Measurements from ENCODE around the gene PIGU. TPM values are rescaled to one million over a fixed set of nuclear protein-coding genes. Genes with fewer than 3 reads are reported as not detected.
"Not testable (repeated sequence)": the region's sequence is repeated elsewhere in the genome, so short reads cannot be mapped to it uniquely, and the experiment has no call there.

Gene PIGU
- 32.1 and 38.2 TPM in 2 replicates for total RNA-seq (2014; rRNA removed; shearing (Covaris generic))
- polyA plus RNA-seq (2015; cell fraction: cytosol; rRNA removed), result 48.0 and 49.1 TPM in 2 replicates
- 12.3 and 19.0 TPM in 2 replicates for polyA plus RNA-seq (2015; cell fraction: nucleus; rRNA removed)

DNA sequence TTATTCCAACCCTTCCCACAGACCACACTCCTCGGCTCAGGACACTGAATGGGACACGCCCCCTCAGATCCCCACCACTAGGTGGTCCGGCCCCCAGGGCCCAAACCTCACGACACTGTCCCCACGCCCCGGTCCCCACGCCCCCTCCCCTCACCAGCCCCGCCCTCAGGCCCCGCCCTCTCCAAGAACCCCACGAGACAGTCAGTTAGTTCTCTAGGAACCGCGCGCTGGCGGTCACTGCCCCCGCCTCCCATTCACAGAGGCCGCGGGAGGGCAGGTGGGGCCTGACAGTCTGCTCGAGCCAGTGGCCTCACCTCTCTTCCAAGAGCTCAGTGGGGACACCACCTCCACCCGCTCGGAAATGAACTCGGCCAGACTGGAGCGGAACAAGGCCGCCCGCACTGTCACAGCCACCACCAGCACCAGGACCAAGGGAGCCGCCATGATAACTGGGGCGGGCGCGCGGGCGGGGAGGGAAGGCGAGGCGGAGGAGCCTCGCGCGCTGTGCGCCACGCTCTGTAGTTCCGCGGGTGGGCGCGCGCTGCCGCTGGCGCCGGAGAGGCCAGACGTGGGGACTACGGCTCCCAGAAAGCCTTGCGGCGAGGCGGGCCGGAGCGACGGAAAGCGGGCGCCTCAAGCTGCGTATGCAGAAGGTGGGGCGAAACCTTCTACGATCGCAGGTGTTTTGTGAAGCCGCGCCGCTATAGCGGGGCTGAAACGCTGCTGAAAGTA, at the start of gene PIGU:
Gene PIGU (minus strand): TSS at position 451 of the 732 bp plus-strand sequence. CDS start 7 bp downstream, at position 444.
- in situ Hi-C loops (cut with HindIII; ENCODE audit: low pct_unique_long_range_greater_than_20kb, low sequenced_read_pairs), result no loop called here
- peak; percentile 96 for DNase-seq (ENCODE audit: low read depth, low spot score)

DNA sequence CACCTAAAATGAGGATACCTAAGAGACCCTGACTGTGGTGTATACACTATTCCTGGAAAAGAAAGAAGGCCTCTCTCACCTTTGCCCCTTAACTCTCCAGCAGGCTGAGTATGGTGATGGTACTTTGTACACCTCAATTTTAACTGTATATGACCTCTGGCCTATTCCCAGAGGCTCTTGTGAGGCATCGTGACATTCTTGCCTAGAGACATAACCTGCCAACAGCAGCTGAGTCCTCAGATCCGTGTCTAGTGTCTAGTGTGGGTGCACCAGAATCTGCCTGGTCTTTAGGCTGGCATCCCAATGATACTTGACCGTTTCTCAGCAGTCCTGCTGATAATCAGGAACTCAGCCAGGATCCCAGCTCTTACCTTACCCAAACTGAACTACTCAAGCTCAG, 47.3 kb upstream of the PIGU start:
- in situ Hi-C loops (cut with HindIII; ENCODE audit: low pct_unique_long_range_greater_than_20kb, low sequenced_read_pairs), result no loop called here
- no peak for DNase-seq (ENCODE audit: low read depth, low spot score)

GRCh38 chr20:34722560-34722959, 45.7 kb upstream of the PIGU start:
- in situ Hi-C loops (cut with HindIII; ENCODE audit: low pct_unique_long_range_greater_than_20kb, low sequenced_read_pairs); DNase-seq (ENCODE audit: low read depth, low spot score): not testable (repeated sequence)

GRCh38 chr20:34720266-34720665, 43.4 kb upstream of the PIGU start:
- in situ Hi-C loops (cut with HindIII; ENCODE audit: low pct_unique_long_range_greater_than_20kb, low sequenced_read_pairs), result no loop called here

GRCh38 chr20:34719242-34720017, 42.5 kb upstream of the PIGU start:
- in situ Hi-C loops (cut with HindIII; ENCODE audit: low pct_unique_long_range_greater_than_20kb, low sequenced_read_pairs); DNase-seq (ENCODE audit: low read depth, low spot score): not testable (repeated sequence)

More at GRCh38 chr20:34720266-34720665, 43.4 kb upstream of the PIGU start:
- no peak for DNase-seq (ENCODE audit: low read depth, low spot score)

DNA sequence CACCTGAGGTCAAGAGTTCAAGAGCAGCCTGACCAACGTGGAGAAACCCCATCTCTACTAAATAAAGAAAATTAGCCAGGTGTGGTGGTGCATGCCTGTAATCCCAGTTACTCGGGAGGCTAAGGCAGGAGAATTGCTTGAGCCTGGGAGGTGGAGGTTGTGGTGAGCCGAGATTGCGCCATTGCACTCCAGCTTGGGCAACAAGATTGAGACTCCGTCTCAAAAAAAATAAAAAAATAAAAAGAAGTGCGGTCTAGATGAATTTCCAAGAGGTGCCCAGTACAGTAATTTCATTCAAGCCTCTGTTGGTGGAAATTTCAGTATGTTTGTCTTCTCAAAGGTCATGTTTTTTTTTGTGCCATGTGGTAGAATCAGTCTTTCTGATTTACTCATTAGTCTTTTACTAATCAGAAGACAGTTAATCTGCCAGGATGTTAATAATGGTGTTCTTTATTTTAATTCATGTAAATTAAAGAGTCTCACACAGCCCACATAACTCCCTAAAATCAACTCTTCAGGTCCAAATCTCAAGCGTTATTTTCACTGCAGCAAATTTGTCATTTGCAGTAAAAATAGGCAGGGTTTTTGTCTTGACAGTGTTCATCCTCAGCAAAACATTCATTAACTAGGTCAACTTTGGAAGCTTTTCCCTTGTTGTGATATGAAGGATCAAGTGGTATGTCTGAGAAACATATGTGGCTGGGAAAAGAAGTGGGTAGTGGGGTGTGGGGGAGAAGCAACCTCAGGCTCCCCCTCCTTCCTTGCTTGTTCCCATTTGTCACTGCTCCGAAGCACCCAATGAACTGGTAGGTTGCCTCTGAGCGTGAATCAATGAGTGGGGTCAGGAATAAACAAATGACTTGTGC, 40.6 kb upstream of the PIGU start:
- DNase-seq (ENCODE audit: low read depth, low spot score), result no peak
- in situ Hi-C loops (cut with HindIII; ENCODE audit: low pct_unique_long_range_greater_than_20kb, low sequenced_read_pairs), result no loop called here

DNA sequence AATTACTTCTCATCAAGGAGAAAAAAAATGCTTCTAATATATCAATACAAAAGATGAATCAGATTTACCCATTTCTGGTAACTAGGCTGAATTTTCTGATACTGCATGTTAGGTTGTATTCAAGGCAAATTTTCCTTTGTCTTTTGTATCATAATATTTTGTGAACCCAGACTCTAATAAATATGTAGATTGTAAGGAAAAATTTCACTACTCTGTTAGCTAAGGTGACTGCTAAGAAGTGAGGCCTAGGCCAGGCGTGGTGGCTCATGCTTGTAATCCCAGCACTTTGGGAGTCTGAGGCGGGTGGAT, 40.0 kb upstream of the PIGU start:
- no peak for DNase-seq (ENCODE audit: low read depth, low spot score)
- in situ Hi-C loops (cut with HindIII; ENCODE audit: low pct_unique_long_range_greater_than_20kb, low sequenced_read_pairs), result no loop called here

DNA sequence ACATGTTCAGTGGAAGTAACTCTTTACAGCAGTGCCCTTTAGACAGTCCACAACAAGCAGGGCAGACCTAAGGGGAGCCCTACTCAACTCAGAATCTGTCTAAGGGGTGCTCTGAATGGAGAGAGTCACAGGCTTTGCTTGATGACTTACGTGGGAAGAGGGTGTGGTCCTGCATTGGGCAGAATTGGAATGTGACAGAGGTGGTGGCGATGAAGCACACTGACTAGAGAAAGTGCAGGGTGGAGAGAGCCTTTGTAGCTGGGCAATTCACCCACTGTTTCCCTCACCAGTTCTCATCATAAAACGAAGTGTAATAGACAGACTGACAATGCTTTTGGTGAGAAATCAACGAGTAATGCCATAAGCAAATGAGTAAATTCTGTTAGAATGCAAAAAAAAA, 38.5 kb upstream of the PIGU start:
- in situ Hi-C loops (cut with HindIII; ENCODE audit: low pct_unique_long_range_greater_than_20kb, low sequenced_read_pairs), result no loop called here
- DNase-seq (ENCODE audit: low read depth, low spot score), result no peak

DNA sequence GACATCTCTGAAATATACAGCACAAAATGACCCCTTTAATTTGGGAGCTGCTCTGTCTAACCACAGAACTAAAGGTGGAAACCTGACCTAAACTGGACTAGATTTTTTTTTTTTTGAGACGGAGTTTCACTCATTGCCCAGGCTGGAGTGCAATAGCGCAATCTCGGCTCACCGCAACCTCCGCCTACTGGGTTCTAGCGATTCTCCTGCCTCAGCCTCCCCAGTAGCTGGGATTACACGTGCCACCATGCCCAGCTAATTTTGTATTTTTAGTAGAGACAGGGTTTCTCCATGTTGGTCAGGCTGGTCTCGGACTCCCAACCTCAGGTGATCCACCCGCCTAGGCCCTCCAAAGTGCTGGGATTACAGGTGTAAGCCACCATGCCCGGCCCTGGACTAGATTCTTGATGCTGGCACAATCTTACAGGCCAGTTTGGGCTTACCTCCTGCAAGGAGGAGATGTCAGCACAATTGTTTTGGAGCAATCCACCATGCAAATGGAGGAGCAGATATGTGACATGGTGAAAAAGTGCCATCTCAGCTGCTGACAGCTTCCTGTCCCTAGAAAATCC, 37.1 kb upstream of the PIGU start:
- in situ Hi-C loops (cut with HindIII; ENCODE audit: low pct_unique_long_range_greater_than_20kb, low sequenced_read_pairs); DNase-seq (ENCODE audit: low read depth, low spot score): not testable (repeated sequence)

DNA sequence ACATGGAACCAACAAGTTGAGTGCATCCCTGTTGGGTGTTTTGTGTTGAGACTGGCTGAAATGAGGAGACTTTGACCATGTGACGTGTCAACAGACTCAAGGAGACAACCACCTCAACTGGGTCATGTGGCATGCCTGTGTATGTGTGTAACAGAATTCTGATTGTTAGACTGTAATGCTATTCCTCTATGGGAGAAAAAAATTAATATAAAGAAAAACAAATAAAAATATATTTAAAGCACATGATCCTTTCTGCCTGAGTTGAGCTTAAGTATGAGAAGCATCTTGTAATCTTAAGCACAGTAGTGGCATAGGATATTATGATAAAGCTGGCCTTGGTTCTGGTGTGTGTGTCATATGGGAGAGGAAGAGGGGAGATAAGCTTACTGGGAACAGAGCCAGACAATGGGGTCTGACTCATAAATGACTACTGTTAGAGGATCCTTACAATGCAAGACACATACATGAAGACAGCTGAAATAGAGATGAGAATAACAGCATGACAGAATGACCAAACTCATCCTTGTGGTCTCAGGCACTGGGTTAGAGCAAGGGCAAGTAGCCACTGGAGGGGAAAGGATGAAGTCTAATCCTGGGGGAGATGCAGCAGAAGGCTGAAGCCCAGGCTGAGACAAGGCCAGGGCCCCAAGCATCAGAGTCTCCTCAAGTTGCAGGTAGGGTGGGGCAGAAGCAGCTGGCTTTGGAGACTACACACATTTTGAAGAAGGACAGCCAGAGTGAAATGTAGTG, 36.5 kb upstream of the PIGU start:
- in situ Hi-C loops (cut with HindIII; ENCODE audit: low pct_unique_long_range_greater_than_20kb, low sequenced_read_pairs), result no loop called here
- peak; percentile 81 for DNase-seq (ENCODE audit: low read depth, low spot score)

- in situ Hi-C loops (cut with HindIII; ENCODE audit: low pct_unique_long_range_greater_than_20kb, low sequenced_read_pairs), result no loop called here
- no peak for DNase-seq (ENCODE audit: low read depth, low spot score)
Observed at GRCh38 chr20:34712525-34713192, 35.8 kb upstream of the PIGU start.

GRCh38 chr20:34711813-34712430, 35.0 kb upstream of the PIGU start:
- no peak for DNase-seq (ENCODE audit: low read depth, low spot score)
- in situ Hi-C loops (cut with HindIII; ENCODE audit: low pct_unique_long_range_greater_than_20kb, low sequenced_read_pairs), result no loop called here

DNA sequence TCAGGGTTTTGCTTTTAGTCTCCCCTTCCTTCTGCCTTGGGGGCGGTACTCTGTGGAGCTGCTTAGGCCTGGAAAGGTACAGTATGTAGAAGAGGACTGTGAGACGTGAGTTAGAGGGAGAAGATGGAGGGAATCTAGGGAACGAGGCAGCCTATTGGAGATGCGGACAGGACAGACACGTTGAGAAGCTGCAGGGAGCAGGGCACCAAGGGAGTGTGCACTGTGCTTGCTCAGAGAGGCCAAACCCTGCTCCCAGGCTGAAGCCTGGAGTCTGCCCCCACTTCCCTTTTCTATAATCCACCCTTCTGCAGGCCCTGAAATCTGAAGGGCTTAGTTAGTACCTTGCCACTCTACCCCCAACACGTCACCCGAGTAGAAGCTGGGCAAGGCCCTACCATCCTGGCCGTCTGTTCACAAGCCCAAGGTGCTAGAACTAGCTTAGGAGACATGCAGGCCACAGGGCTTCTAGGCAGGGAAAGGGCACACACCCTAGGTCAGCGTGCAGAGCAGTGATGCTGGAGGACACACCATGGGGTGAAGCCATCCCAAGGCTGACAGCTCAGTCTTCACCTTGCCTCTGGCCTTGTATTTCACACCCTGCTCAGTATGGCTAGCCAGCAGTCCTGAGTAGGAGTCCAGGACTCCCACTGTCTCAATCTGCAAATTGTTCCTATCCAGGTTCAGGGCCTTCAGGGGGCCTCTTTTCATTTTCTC, 34.1 kb upstream of the PIGU start:
- no peak for DNase-seq (ENCODE audit: low read depth, low spot score)
- in situ Hi-C loops (cut with HindIII; ENCODE audit: low pct_unique_long_range_greater_than_20kb, low sequenced_read_pairs), result no loop called here

DNA sequence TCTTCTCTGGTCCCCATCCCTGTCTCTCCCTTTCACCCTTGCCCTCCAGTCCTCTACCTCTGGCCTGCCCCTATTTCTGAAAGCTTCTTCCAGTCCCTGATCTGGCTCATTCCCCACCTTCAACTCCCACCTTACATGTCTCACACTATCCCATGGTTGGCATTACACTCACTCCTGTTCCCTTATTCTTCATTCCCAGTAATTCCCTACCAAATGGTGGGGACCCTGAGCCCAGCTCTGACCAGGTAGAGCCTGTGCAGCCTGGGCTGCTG, 33.6 kb upstream of the PIGU start:
- in situ Hi-C loops (cut with HindIII; ENCODE audit: low pct_unique_long_range_greater_than_20kb, low sequenced_read_pairs), result no loop called here
- DNase-seq (ENCODE audit: low read depth, low spot score), result no peak

DNA sequence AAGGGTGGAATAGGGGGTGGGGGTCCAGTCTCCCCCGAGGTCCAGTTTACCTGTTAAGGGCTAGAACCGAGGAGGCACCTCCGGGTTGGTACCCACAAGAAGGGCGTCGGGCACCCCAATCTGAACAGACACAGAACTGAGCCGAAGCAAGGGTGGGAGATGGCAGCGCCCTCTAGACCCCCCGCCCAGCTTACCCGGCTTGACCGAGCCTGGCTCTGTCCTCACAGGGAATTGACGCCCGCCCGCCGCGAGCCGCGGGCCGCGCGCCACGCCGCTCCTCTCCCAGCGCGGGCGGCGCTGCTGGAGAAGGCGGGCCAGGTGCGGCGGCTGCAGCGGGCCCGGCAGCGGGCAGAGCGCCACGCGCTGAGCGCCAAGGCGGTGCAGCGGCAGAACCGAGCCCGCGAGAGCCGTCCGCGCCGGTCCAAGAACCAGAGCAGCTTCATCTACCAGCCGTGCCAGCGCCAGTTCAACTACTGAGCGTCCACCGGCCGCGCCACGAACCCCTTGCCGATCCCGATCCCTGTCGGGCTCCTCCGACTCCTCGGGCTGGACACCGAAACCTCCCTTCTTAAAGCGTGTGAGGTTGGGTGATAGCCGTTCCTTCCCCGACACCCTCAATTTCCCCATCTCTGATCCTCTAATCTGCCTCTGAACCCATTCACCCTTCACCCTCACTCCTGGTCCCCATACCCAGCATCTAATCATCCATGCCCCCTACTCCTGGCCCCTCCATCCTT, 33.1 kb upstream of the PIGU start:
- in situ Hi-C loops (cut with HindIII; ENCODE audit: low pct_unique_long_range_greater_than_20kb, low sequenced_read_pairs), result no loop called here
- peak; percentile 74 for DNase-seq (ENCODE audit: low read depth, low spot score)
